Mononuclear cell (primary cell): ENCODE measurements around the gene MUC12. TPM values are rescaled to one million over a fixed set of nuclear protein-coding genes. Genes with fewer than 3 reads are reported as not detected.

Experiments
- H3K27me3 ChIP-seq: 2 replicates; pipeline ENCODE4 v1.6.0; 2011; ENCODE audit warnings: low read length, control low read depth; ENCODE audit not compliant: insufficient read depth
- H3K4me1 ChIP-seq: 2 replicates; pipeline ENCODE4 v1.5.1; 2011; ENCODE audit warnings: mild to moderate bottlenecking, low read length, control low read depth; ENCODE audit not compliant: insufficient read depth
- H3K4me3 ChIP-seq: 2 replicates; pipeline ENCODE4 v1.5.1; 2011; ENCODE audit warnings: mild to moderate bottlenecking, low read length, moderate library complexity
- H3K9me3 ChIP-seq: 2 replicates; pipeline ENCODE4 v1.5.1; 2011; ENCODE audit warnings: low read depth, mild to moderate bottlenecking, control low read depth, low read length
- total RNA-seq: library from RNA; depleted of rRNA; stranded (reverse); fragments of >200 nt; gene quantifications from one replicate; pipeline ENCODE4 v1.2.3, GENCODE V29; 2012

MUC12 gene
- total RNA-seq, 1 donor, result 0.10 TPM

- Histone ChIP-seq H3K4me3 (no peak overlapping the region), H3K4me1 (no peaks in the 10 kb centered on the region), H3K9me3 (no peaks in the 10 kb centered on the region), H3K27me3 (peaks cover 15% of the 10 kb centered on the region)
Observed at GRCh38 chr7:100949933-100950443, 19.4 kb upstream of the MUC12 start.

- Histone ChIP-seq H3K4me1 (no peaks in the 10 kb centered on the region), H3K4me3 (no peak overlapping the region), H3K27me3 (peaks cover 15% of the 10 kb centered on the region), H3K9me3 (no peaks in the 10 kb centered on the region)
Observed at GRCh38 chr7:100951172-100951571, 18.2 kb upstream of the MUC12 start.

GRCh38 chr7:100951888-100952560 is 17.3 kb upstream of the MUC12 start:
- Histone ChIP-seq H3K27me3 (peaks cover 15% of the 10 kb centered on the region), H3K4me1 (no peaks in the 10 kb centered on the region), H3K9me3 (no peaks in the 10 kb centered on the region), H3K4me3 (no peak overlapping the region)

GRCh38 chr7:100952641-100953040 is 16.7 kb upstream of the MUC12 start:
- H3K9me3 ChIP-seq, result no peaks in the 10 kb centered on the region
- no peak overlapping the region for H3K4me3 ChIP-seq
- H3K27me3 ChIP-seq, result peaks cover 15% of the 10 kb centered on the region
- H3K4me1 ChIP-seq, result no peaks in the 10 kb centered on the region

- peaks cover 5% of the 10 kb centered on the region for H3K27me3 ChIP-seq
- H3K9me3 ChIP-seq, result no peaks in the 10 kb centered on the region
- H3K4me3 ChIP-seq, result no peak overlapping the region
- H3K4me1 ChIP-seq, result no peaks in the 10 kb centered on the region
Observed at GRCh38 chr7:100957832-100958421, 11.4 kb upstream of the MUC12 start.

- Histone ChIP-seq H3K9me3 (no peaks in the 10 kb centered on the region), H3K4me3 (no peak overlapping the region), H3K27me3 (peaks cover 12% of the 10 kb centered on the region), H3K4me1 (no peaks in the 10 kb centered on the region)
Observed at GRCh38 chr7:100959894-100960293, 9.5 kb upstream of the MUC12 start.

- Histone ChIP-seq H3K4me1 (peaks cover 17% of the 10 kb centered on the region), H3K27me3 (peaks cover 36% of the 10 kb centered on the region), H3K9me3 (no peaks in the 10 kb centered on the region), H3K4me3 (no peak overlapping the region)
Observed at GRCh38 chr7:100962537-100962936, 6.8 kb upstream of the MUC12 start.

- peaks cover 17% of the 10 kb centered on the region for H3K4me1 ChIP-seq
- H3K4me3 ChIP-seq, result no peak overlapping the region
- H3K27me3 ChIP-seq, result peaks cover 39% of the 10 kb centered on the region
- H3K9me3 ChIP-seq, result no peaks in the 10 kb centered on the region
Observed at GRCh38 chr7:100963386-100963785, 6.0 kb upstream of the MUC12 start.

GRCh38 chr7:100963874-100964273 is 5.5 kb upstream of the MUC12 start:
- H3K27me3 ChIP-seq, result peaks cover 40% of the 10 kb centered on the region

GRCh38 chr7:100964630-100965029 is 4.7 kb upstream of the MUC12 start:
- Histone ChIP-seq H3K27me3 (peaks cover 39% of the 10 kb centered on the region), H3K9me3 (no peaks in the 10 kb centered on the region), H3K4me1 (peaks cover 17% of the 10 kb centered on the region), H3K4me3 (no peak overlapping the region)

More at GRCh38 chr7:100963874-100964273, 5.5 kb upstream of the MUC12 start:
- Histone ChIP-seq H3K4me1 (peaks cover 17% of the 10 kb centered on the region), H3K9me3 (no peaks in the 10 kb centered on the region), H3K4me3 (no peak overlapping the region)

- peaks cover 37% of the 10 kb centered on the region for H3K27me3 ChIP-seq
- no peak overlapping the region for H3K4me3 ChIP-seq
- no peaks in the 10 kb centered on the region for H3K9me3 ChIP-seq
- peaks cover 17% of the 10 kb centered on the region for H3K4me1 ChIP-seq
Observed at GRCh38 chr7:100965045-100965722, 4.2 kb upstream of the MUC12 start.

GRCh38 chr7:100965723-100966541 is 3.4 kb upstream of the MUC12 start:
- Histone ChIP-seq H3K27me3 (peaks cover 37% of the 10 kb centered on the region), H3K9me3 (no peaks in the 10 kb centered on the region), H3K4me1 (peaks cover 17% of the 10 kb centered on the region), H3K4me3 (no peak overlapping the region)

- Histone ChIP-seq H3K27me3 (peaks cover 35% of the 10 kb centered on the region), H3K4me1 (peaks cover 17% of the 10 kb centered on the region), H3K9me3 (no peaks in the 10 kb centered on the region), H3K4me3 (no peak overlapping the region)
Observed at GRCh38 chr7:100966542-100967291, 2.6 kb upstream of the MUC12 start.

GRCh38 chr7:100967292-100967863 is 2.0 kb upstream of the MUC12 start:
- Histone ChIP-seq H3K9me3 (no peaks in the 10 kb centered on the region), H3K4me3 (no peak overlapping the region), H3K4me1 (peaks cover 17% of the 10 kb centered on the region), H3K27me3 (peaks cover 35% of the 10 kb centered on the region)
